Stimulated activated CD4-positive, alpha-beta T cell treated with anti-CD3 and anti-CD28 coated beads, Interleukin-12 subunit alpha, Interleukin-12 subunit beta, amount 100 ng/mL, for 24 hours (primary cell): Measurements from ENCODE around the gene RFT1.
A peak's percentile ranks its signal among the peaks of the same experiment; 100 is the strongest.
"Not testable (repeated sequence)": the region's sequence is repeated elsewhere in the genome, so short reads cannot be mapped to it uniquely, and the experiment has no call there.

ENCODE experiments used
- DNase-seq, 2 experiments: peaks; one replicate each; pipeline ENCODE4 v3.0.0-alpha.2; 2020; ENCODE audit warnings: low read depth in 2 of 2

The RFT1 gene

GRCh38 chr3:53163444-53164387, 33.5 kb upstream of the RFT1 start:
- no peak for DNase-seq

GRCh38 chr3:53162672-53163443, 32.6 kb upstream of the RFT1 start:
- DNase-seq, result peak in 1 of 2 experiments; percentile 12

- DNase-seq, result peak; percentile 13 to 32
Measured at GRCh38 chr3:53161820-53162671, 31.8 kb upstream of the RFT1 start.

GRCh38 chr3:53161450-53161819, 31.2 kb upstream of the RFT1 start:
- no peak for DNase-seq

- DNase-seq, result peak; percentile 51 to 72
Measured at GRCh38 chr3:53160660-53161449, 30.6 kb upstream of the RFT1 start, which contains the start of gene PRKCD. Gene PRKCD, plus strand, starts transcription at chr3:53161209. Its CDS starts 17,214 bp downstream, at chr3:53178423.

GRCh38 chr3:53160061-53160659, 29.9 kb upstream of the RFT1 start:
- no peak for DNase-seq

- no peak for DNase-seq
Measured at GRCh38 chr3:53159156-53160060, 29.2 kb upstream of the RFT1 start.

GRCh38 chr3:53158765-53159155, 28.5 kb upstream of the RFT1 start:
- no peak for DNase-seq

- DNase-seq, result no peak
Measured at GRCh38 chr3:53157974-53158580, 27.8 kb upstream of the RFT1 start.

GRCh38 chr3:53156368-53156834, 26.2 kb upstream of the RFT1 start:
- no peak for DNase-seq

- no peak for DNase-seq
Measured at GRCh38 chr3:53155760-53156159, 25.5 kb upstream of the RFT1 start.

GRCh38 chr3:53154881-53155285, 24.6 kb upstream of the RFT1 start:
- no peak for DNase-seq

GRCh38 chr3:53153980-53154379, 23.7 kb upstream of the RFT1 start:
- DNase-seq, result no peak

- DNase-seq, result no peak
Measured at GRCh38 chr3:53153264-53153823, 23.1 kb upstream of the RFT1 start.

GRCh38 chr3:53151870-53152660, 21.8 kb upstream of the RFT1 start:
- no peak for DNase-seq

GRCh38 chr3:53151465-53151864, 21.2 kb upstream of the RFT1 start:
- DNase-seq, result no peak

GRCh38 chr3:53151086-53151438, 20.8 kb upstream of the RFT1 start:
- DNase-seq, result not testable (repeated sequence)
